Effector memory CD8-positive, alpha-beta T cell (primary cell): ENCODE results near the gene VGLL4.
A peak's percentile ranks its signal among the peaks of the same experiment; 100 is the strongest.
"Not testable (repeated sequence)": the region's sequence is repeated elsewhere in the genome, so short reads cannot be mapped to it uniquely, and the experiment has no call there.

ENCODE experiments used
- ATAC-seq: fragments of 150-1000 bp; cut with Tn5 transposase; replicated peaks from 2 replicates; pipeline ENCODE4 v1.10.0; 2021; ENCODE audit warnings: mild to moderate bottlenecking, moderate library complexity
- DNase-seq, 3 experiments: peaks; one replicate each; pipeline ENCODE4 v3.0.0; 2021
- H3K27ac Mint-ChIP-seq, 2 donors: one replicate each; pipeline ENCODE4 v1.8.0; 2022; ENCODE audit warnings: mild to moderate bottlenecking in 2 of 2, mixed read lengths in 2 of 2, moderate library complexity in 2 of 2
- H3K27me3 Mint-ChIP-seq, 2 donors: one replicate each; pipeline ENCODE4 v1.8.0; 2022; ENCODE audit warnings: mixed read lengths in 2 of 2
- H3K36me3 Mint-ChIP-seq: one replicate; pipeline ENCODE4 v1.8.0; 2022; ENCODE audit warnings: mild to moderate bottlenecking, moderate library complexity, mixed read lengths; ENCODE audit not compliant: insufficient read depth
- H3K4me1 Mint-ChIP-seq, 2 donors: one replicate each; pipeline ENCODE4 v1.8.0; 2022; ENCODE audit warnings: low read depth in 2 of 2, mixed read lengths in 2 of 2
- H3K4me3 Mint-ChIP-seq, 2 donors: one replicate each; pipeline ENCODE4 v1.8.0; 2022; ENCODE audit warnings: mild to moderate bottlenecking in 2 of 2, mixed read lengths in 2 of 2, moderate library complexity in 2 of 2
- H3K9me3 Mint-ChIP-seq, 2 donors: one replicate each; pipeline ENCODE4 v1.8.0; 2022; ENCODE audit warnings: mixed read lengths in 2 of 2
- total RNA-seq, 9 experiments: gene quantifications; one replicate each; lab custom pipeline; 2026; lab: John Stamatoyannopoulos, UW

The VGLL4 gene
- total RNA-seq: 31.0 to 52.7 (median 41.7) reads per million in 9 experiments

GRCh38 chr3:11643605-11644087 lies at the start of gene VGLL4:
TSS of gene VGLL4 (minus strand) at chr3:11643915. CDS start at chr3:11643518, 397 bp downstream.
- Mint-ChIP-seq H3K36me3 (peaks cover 23% of the 10 kb centered on the region), H3K9me3 (no peaks in the 10 kb centered on the region), H3K27ac (peak within 1 kb of the TSS; percentile 97 to 98), H3K4me1 (peaks cover 32 to 45% of the 10 kb centered on the region in 2 donors), H3K27me3 (no peaks in the 10 kb centered on the region), H3K4me3 (peak within 1 kb of the TSS; percentile 95 to 98)
- DNase-seq (peak; percentile 27 to 35 (median 30)), ATAC-seq (peak; percentile 39)

GRCh38 chr3:11692532-11692813 lies 48.8 kb upstream of the VGLL4 start:
- Mint-ChIP-seq H3K27ac (peak overlapping the region in 1 of 2 donors; percentile 73), H3K9me3 (no peaks in the 10 kb centered on the region), H3K4me1 (peaks cover 0 to 5% of the 10 kb centered on the region in 2 donors), H3K27me3 (no peaks in the 10 kb centered on the region), H3K4me3 (no peak overlapping the region), H3K36me3 (peaks cover 7% of the 10 kb centered on the region)
- ATAC-seq (no peak), DNase-seq (no peak)

- peak overlapping the region in 1 of 2 donors; percentile 73 for H3K27ac Mint-ChIP-seq
- peaks cover 0 to 5% of the 10 kb centered on the region in 2 donors for H3K4me1 Mint-ChIP-seq
- peaks cover 10% of the 10 kb centered on the region for H3K36me3 Mint-ChIP-seq
- no peaks in the 10 kb centered on the region for H3K9me3 Mint-ChIP-seq
- ATAC-seq (no peak), DNase-seq (no peak)
- H3K27me3 Mint-ChIP-seq: no peaks in the 10 kb centered on the region
- H3K4me3 Mint-ChIP-seq: no peak overlapping the region
Measured at GRCh38 chr3:11691767-11692531, 48.2 kb upstream of the VGLL4 start.

- Mint-ChIP-seq H3K4me1 (peaks cover 0 to 3% of the 10 kb centered on the region in 2 donors), H3K27ac (no peak overlapping the region), H3K9me3 (no peaks in the 10 kb centered on the region), H3K36me3 (peaks cover 6% of the 10 kb centered on the region), H3K4me3 (no peak overlapping the region), H3K27me3 (no peaks in the 10 kb centered on the region)
- no peak for ATAC-seq
- no peak for DNase-seq
Measured at GRCh38 chr3:11690863-11691766, 47.4 kb upstream of the VGLL4 start.

GRCh38 chr3:11689749-11690148 lies 46.0 kb upstream of the VGLL4 start:
- DNase-seq (no peak), ATAC-seq (no peak)
- Mint-ChIP-seq H3K4me3 (no peak overlapping the region), H3K27ac (peak overlapping the region in 1 of 2 donors; percentile 55), H3K9me3 (no peaks in the 10 kb centered on the region), H3K36me3 (peaks cover 7% of the 10 kb centered on the region), H3K4me1 (peaks cover 0 to 3% of the 10 kb centered on the region in 2 donors), H3K27me3 (no peaks in the 10 kb centered on the region)

GRCh38 chr3:11684980-11685379 lies 41.3 kb upstream of the VGLL4 start:
- not testable (repeated sequence) for H3K27ac Mint-ChIP-seq, ATAC-seq, H3K9me3 Mint-ChIP-seq, DNase-seq, H3K36me3 Mint-ChIP-seq, H3K4me1 Mint-ChIP-seq, H3K27me3 Mint-ChIP-seq, H3K4me3 Mint-ChIP-seq

- DNase-seq (no peak), ATAC-seq (no peak)
- Mint-ChIP-seq H3K27me3 (no peaks in the 10 kb centered on the region), H3K4me1 (peaks cover 0 to 4% of the 10 kb centered on the region in 2 donors), H3K9me3 (no peaks in the 10 kb centered on the region), H3K36me3 (peaks cover 11% of the 10 kb centered on the region), H3K4me3 (no peak overlapping the region), H3K27ac (no peak overlapping the region)
Measured at GRCh38 chr3:11680509-11680908, 36.8 kb upstream of the VGLL4 start.

GRCh38 chr3:11679964-11680363 lies 36.2 kb upstream of the VGLL4 start:
- Mint-ChIP-seq H3K27ac (no peak overlapping the region), H3K4me3 (no peak overlapping the region), H3K27me3 (no peaks in the 10 kb centered on the region), H3K4me1 (peaks cover 0 to 4% of the 10 kb centered on the region in 2 donors), H3K36me3 (peaks cover 10% of the 10 kb centered on the region), H3K9me3 (no peaks in the 10 kb centered on the region)
- ATAC-seq: no peak
- DNase-seq: no peak

- ATAC-seq: no peak
Measured at GRCh38 chr3:11672363-11672762, 28.6 kb upstream of the VGLL4 start.

GRCh38 chr3:11671648-11672100 lies 28.0 kb upstream of the VGLL4 start:
- DNase-seq (no peak), ATAC-seq (no peak)
- Mint-ChIP-seq H3K27me3 (no peaks in the 10 kb centered on the region), H3K27ac (no peak overlapping the region), H3K4me3 (no peak overlapping the region), H3K36me3 (no peaks in the 10 kb centered on the region), H3K9me3 (no peaks in the 10 kb centered on the region), H3K4me1 (peaks cover 2 to 13% of the 10 kb centered on the region in 2 donors)

More at GRCh38 chr3:11672363-11672762, 28.6 kb upstream of the VGLL4 start:
- H3K27ac Mint-ChIP-seq: peak overlapping the region in 1 of 2 donors; percentile 23
- DNase-seq: no peak
- peaks cover 2 to 8% of the 10 kb centered on the region in 2 donors for H3K4me1 Mint-ChIP-seq
- no peaks in the 10 kb centered on the region for H3K36me3 Mint-ChIP-seq
- H3K27me3 Mint-ChIP-seq: no peaks in the 10 kb centered on the region
- H3K4me3 Mint-ChIP-seq: no peak overlapping the region
- no peaks in the 10 kb centered on the region for H3K9me3 Mint-ChIP-seq

GRCh38 chr3:11668243-11669235 lies 24.8 kb upstream of the VGLL4 start:
- Mint-ChIP-seq H3K27ac (no peak overlapping the region), H3K9me3 (no peaks in the 10 kb centered on the region), H3K4me3 (no peak overlapping the region), H3K27me3 (no peaks in the 10 kb centered on the region), H3K4me1 (peaks cover 4 to 11% of the 10 kb centered on the region in 2 donors), H3K36me3 (peaks cover 4% of the 10 kb centered on the region)
- DNase-seq (no peak), ATAC-seq (no peak)

GRCh38 chr3:11665331-11665730 lies 21.6 kb upstream of the VGLL4 start:
- DNase-seq (no peak), ATAC-seq (no peak)
- H3K27ac Mint-ChIP-seq: no peak overlapping the region
- H3K36me3 Mint-ChIP-seq: peaks cover 7% of the 10 kb centered on the region
- no peaks in the 10 kb centered on the region for H3K27me3 Mint-ChIP-seq
- H3K4me3 Mint-ChIP-seq: no peak overlapping the region
- H3K4me1 Mint-ChIP-seq: peaks cover 4 to 12% of the 10 kb centered on the region in 2 donors
- H3K9me3 Mint-ChIP-seq: no peaks in the 10 kb centered on the region
